D341Med (cell line): Measurements from ENCODE around the gene GAK.

ENCODE experiments used
- DNase-seq: peaks from one replicate; pipeline ENCODE4 v3.0.0; 2012; ENCODE audit warnings: low spot score

The GAK gene

DNA sequence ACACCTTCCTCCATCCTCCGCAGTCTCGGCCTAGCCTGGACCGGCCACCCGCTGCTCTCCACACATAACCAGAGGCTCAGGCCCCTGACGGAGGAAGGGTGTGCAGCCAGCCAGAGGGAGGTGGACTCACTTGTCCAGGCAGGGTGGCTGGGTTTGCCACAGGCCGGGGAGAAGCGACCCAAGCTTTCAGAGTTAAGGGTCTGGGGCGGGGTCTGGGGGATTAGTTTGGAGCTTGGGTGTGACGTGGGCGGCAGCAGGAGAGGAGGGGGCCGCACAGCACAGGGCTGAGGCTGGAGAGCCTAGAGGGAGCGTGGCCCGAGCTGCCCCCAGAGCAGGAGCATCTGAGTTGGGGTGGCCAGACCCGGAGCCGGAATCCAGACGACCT is 83.8 kb downstream of the GAK start:
- no peak for DNase-seq

DNA sequence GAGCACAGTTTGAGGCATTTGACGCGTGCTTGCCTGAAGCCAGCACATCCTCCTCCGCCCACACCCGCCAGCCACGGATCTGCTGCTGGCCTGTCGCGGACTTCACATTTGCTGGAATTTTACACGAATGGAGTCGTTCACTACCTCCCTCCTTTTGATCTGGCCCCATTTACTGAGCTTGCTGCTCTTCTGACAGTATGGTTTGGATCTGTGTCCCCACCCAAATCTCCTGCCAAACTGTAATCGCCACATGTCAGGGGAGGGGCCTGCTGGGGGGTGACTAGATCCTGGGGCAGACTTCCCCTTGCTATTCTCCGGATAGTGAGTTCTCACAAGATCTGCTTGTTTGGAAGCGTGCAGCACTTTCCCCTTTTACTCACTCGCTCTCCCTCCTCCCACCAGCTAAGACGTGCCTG is 86.3 kb downstream of the GAK start:
- no peak for DNase-seq

DNA sequence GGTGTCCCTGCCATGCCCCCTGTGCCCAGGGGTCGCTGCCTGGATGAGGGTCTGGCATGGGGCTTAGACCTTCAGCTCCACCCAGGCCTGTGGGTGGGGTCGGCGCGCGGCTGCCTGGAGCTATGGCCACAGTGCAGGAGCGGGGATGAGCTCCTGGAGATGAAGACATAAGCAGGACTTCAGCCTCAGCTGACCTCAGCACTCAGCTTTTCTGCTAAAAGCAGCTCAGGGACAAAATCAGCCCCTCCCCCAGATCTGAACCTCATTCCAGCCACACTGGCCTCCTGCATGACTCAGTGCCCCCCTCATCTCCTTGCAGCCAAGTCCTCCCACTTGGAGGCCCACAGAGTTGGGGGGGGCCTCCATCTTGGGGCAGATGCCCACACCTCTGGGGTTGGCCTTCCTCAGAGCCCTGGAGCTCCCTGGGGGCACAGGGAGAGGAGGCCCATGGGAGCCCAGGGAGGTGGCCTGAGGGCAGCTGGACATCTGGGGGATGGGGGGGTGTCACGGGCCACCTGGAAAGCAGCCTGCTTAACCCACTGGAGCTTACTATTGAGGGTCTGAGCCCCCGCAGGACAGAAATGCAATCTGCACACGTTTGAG is 86.8 kb downstream of the GAK start:
- no peak for DNase-seq

DNA sequence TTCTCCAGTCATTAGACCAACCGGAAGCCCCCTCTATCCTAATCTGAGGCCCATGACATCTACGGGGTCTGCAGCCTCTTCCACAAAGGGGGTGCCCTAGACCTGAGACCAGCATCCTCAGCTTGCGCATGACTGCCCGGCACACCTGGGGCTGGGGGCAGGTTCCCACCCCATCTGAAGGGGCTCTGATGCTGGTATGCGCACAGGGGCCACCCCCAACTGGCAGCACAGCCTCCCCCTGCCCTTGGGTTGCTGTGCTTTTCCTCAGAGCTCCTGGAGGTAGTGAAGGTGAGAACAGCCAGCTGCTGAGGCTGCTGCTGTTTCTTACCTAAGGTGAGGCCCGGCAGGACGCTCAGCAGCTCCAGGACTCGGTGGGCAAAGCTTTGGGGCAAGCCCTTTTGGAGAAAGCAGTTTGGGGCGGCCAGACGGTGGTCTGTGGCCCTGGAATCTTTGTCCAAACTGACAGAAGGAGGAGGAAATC is 87.3 kb downstream of the GAK start:
- no peak for DNase-seq

DNA sequence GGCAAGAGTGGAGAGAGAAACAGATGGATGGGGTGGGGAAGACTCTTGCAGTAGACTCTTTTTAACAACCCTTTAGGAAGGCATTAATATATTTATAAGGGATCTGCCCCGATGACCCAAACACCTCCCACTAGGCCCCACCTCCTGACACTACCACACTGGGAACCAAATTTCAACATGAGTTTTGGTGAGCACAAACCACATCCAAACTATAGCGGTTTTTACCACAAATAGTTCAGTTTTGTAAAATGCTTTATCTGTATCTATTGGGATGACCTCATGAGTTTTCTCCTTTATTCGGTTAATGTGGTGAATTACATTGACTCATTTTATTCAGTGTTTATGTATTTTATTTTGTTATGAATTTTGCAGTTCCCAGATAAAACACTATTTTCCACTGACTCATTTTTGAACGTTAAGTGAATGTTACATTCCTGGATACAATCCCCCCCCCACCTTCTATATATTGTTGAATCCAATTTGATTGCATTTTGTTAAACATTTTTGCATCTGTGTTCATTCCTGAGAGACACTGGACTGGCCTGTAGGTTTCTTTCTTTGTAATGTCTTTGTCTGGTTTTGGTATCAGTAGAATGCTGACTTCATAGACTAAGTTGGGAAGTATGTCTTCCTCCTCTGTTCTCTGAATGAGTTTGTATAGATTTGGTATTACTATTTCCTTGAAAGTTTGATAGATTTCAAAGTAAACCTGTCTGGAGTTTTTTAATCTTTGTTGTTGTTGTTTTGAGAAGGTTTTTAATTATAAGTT is 92.3 kb downstream of the GAK start:
- DNase-seq: no peak

DNA sequence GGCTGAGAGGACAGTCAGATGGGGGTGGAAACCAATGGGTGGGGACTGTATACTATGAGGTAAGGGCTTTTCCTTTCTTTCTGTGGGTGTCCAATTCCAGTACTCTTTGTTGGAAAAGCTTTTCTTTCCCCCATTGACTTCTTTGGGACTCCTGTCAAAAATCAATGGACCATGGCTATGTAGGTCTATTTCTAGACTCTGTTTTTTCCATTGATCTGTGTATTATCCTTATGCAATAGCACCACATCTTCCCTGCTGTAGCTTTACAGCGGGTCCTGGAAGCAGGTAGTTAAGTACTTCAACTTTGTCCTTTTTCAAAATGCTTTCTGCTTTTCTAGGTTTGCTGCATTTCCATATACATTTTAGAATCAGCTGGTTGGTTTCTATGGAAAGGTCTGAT is 94.3 kb downstream of the GAK start:
- no peak for DNase-seq

DNA sequence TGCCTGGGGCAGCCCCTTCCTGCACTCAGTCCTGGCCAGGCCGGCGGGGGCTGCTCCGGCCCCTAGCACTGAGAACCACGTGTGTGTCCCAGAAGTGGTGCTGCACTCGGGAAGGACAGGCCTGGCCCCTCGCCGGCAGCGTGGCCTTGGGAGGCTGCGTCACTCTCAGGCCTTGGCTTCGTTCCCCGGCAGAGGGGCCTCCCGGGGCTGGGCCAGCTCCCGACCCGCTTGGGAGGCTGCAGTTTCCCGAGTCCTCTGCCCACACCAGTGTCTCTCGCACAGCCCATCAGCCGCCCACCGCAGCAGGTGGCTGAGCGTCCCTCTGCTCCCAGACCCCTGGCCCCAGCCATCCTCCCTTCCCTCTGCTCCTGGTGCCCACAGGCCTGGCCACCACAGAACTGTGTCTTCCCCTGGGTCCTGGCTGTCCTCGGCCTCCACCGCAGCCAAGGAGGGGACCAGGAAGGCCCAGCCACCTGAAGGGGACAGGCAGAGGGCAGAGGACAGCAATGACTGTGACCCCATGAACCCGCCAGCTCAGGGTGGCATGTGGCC is 95.3 kb downstream of the GAK start:
- no peak for DNase-seq

DNA sequence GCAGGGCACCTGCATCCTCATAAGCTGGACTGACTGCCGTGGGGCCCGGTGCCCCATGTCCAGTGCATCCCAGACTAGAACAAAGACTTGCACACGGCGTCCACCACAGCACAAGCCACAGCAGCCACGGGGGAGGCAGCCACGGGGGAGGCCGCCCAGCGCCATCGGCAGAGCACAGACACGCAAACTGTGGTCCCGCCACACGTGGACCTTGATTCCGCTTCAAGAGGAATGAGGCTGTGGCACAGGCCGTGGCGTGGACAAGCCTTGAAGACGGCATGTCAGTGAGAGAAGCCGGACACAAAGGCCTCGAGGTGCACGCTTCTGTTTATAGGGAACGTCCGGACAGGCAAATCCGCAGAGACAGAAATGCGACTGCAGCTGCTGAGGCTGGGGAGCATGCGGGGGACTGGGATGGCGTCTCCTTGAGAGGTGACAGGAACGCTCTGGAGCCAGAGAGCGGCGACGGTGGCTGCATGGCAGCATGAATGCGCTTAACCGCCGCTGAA is 96.1 kb downstream of the GAK start:
- DNase-seq: no peak

DNA sequence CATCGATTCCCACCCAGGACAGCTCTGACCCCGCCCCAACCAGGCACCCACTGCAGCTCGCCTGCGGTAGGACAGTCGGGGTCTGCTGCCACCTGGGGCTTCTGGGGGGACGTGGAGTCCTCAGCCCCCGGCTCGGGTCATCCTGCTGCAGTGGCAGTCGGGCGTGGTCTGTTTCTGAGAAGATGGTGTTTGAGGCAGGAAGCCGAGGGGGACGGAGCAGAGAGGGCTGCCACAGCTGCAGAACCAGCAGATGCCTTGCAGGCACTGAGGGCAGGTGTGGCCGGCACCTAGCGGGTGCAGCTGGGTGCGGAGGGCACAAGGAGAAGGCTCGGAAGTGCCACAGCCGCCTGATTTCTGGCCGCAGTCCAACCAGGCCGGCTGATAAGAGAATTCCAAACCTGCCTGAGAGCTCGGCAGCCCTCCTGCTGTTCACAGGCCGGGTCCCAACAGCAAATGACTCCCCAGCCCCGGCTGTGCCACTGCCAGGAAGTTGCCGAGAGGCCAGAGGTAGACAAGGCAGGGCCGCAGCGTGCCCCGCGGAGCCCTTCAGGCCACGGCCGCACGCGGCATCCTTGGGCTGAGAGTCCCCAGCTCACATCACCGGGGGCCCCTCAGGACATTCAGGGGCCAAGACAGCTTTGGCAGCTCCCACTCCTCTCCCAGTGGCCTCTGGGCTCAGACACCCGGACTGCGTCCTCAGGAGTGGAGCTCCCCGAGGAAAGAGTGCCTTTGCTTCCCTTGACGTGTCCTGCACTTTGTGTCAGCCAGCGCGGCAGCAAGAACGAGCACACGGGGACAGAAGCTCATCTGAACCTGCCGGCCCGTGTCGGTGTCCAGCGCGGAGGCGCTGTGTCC is 96.7 kb downstream of the GAK start:
- DNase-seq: no peak

DNA sequence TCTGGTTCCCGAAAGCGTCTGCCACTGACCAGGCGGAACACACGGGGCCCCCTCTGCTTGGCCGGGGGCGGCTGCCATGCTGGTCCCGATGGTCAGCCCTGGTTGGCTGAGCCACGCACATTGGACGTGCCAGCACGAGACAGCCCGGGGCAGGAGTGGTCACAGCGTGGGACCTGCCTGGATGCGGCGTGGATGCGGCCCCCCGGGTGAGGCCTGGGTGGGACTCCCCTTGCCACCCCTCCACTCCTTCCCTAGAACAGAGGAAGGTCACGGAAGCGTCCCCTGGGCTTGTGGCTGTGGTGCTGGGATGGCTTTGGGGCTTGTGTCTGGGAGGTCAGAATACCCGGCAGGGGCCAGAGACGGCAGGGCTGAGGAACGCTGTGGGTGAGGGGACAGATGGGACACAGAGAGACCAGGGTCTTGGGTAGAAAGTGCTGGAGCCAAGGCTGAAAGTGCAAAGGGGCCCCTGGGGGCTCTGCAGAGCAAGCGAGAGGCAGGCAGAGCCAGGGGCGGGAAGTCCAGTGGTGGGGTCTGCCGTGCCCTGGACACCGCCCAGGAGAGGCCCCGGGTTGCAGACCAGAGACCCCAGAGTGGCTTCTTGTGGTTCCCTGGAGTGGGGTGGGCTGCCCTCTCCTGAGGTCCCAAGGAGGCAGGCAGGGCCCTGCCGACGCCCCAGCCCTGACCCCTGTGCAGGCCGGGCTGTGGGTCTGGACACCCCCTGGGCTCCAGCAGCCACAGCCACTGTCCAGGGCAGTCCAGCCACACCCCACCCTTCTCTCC is 97.6 kb downstream of the GAK start:
- no peak for DNase-seq

DNA sequence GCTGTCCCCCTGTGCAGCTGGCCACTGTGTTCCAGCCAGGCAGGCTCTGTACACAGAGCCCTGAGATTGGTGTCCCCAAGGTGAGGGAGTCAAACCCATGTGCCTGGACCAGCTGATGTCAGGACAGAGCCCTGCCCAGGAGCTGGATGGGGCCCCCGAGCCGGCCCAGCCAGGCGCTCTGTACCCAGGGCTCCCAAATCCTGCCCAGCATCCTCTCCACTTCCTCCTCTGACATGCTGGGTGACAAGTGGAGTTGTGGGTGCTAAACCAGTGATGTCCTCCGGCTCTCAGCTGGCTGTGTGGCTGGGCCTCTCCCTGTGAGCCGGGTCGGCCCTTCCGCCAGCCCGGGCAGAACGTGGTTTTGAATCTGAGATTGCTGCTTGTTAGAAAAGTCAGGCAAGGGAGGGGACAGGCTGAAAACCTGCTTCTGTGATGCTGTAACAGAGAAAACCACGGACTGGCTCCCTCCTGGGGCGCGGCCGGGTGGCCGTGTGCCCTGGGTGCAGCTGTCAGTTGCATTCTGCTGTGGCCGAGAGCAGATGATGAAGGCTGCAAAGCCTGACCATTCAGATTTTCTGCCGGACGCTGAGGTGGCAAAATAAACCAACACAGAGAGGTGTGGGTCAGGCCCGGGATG is 98.3 kb downstream of the GAK start:
- no peak for DNase-seq

DNA sequence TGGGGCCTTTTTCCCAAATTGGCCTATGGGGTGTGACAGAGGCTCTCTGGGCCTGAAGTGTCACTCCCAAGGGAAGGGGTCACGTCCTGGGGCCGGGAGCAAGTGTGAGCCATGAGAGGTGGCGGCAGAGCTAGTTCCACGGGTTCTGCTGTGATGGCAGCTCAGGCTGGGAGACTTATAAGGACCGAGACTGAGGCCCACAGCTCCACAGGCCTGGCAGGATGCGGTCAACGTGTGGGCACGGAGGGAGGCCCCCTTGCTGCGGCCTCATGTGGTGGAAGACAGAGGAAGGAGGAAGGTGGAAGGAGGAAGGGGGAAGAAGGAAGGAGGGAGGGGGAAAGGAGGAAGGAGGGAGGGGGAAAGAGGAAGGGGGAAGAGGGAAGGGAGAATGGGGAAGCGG is 99.0 kb downstream of the GAK start:
- DNase-seq: no peak

DNA sequence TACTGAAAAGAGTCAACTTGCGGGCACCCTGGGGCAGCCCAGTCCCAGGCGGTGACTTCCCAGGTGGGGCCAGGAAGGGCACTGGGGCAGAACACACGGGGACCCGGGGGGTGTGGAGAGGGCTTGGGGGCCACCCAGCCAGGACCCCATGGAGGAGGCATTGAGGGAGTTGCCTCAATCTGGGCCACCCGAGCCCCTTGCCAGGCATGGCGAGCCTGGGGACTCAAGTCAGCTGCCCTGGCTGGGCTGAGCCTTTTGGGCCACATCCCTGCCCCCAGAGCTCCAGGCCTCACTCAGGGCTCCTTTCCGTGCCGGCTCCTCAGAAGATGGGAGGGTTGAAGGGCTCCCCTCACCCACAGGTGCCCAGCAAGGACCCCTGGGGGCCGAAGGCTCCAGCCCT is 99.6 kb downstream of the GAK start:
- DNase-seq: no peak

DNA sequence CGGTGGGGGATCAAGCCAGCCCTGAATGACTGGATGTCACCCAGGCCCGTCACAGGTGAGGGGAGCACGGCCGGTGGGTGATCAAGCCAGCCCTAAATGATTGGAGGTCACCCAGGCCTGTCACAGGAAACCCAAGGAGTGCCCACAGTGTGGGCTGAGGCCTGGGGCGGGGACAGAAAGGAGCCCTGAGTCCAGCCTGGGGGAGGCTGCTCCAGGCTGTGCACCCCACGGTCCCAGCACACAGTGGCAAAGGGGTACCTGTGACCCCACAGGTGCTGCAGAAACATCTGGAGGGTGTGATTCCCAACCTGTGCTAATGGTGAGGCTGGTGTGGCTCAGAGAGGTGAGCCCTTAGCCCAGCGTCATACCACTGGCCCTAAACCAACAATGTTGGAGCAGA is 100.0 kb downstream of the GAK start:
- DNase-seq: no peak

DNA sequence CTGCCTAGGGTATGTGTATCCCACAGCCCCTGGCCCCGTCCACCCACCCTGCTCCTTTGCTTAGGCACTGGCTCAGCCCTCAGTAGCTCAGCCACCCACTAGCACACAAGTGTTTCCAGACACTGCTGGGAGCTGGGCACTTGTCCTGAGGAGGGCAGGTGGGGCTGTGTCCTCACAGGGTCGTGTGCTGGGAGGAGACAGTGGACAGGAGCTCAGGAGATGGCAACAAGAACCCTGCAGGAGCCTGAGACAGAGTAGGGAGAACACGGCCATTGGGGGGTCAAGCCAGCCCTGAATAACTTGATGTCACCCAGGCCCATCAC is 100.7 kb downstream of the GAK start:
- DNase-seq: no peak

DNA sequence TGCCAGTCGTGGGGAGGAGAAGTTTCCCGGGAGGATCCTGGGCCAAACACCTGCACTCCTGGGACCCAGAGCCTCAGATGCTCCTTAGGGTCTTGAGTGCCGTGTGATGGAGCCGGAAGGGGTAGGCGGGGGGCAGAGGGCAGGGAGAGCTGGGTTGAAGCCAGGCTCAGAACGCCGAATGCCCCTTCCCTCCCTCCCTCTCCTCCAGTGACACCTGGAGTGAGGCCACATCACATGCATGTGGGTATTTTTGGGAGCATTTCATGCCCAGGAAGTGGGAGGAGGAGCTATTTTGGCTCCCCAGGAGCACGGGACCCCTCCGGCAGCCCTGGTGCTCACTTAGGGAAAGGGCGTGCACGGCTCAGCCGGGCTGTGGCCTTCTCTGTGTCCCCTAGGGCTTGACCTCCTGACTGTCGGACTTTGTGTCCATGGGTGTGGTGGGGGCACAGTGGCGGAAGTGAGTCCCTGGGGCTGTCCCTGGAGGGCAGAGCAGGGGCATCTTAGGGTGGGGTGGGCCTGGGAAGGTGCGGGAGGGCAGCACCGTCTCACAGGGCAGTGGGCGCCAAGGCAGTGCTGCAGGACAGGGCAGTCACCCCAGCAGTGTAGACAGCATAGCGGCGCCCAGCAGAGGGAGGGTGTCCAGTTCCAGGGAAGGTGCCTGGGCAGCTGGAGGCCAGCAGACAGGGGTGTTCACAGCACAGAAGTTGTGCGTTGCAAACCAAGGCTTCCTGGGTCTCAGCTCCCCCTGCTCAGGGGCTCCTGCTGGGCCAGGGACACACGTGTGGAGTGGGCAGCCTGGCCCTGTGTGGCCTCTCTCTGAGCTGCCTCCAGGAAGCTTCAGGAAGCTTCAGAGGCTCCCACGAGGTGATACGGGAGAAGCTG is 101.3 kb downstream of the GAK start:
- no peak for DNase-seq

DNA sequence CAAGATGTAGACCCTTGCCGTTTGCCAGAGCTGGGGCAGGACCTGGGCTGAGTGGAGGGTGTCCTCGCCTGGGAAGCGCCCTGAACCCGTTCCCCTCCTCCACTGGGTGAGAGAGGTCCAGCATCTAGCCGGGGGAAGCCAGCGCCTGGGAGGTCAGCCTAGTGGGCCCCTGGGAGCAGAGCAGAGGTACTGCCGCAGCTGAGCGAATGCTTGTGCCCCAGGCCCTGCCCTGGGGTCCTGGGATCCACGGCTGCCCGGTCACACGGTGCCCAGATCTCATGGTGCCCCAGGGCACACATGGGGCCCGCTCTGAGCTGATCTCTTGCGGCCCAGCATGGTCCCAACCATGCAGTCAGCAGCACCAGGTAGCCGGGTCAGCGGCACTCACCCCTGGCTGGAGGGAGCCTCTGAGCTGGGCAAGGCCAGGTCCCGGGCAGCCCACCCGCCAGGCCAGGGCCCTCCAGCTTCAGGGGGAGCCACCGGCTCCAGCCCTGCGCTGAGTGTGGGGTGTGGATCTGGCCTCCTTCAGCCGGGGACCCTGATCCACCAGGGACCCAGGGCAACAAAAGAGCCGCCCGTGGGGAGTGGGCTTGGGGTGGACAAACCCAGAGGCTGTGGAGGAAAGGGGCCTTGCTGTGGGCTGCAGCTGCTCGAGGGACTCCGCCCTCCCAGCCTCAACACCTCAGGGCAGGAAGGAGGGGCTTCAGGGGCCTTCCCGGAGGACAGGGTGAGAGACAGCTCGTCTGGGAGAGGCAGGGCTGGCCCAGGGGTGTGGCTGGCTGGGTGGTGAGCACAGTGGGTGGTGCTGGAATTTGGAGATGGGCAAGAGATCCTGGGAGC is 102.1 kb downstream of the GAK start:
- no peak for DNase-seq

DNA sequence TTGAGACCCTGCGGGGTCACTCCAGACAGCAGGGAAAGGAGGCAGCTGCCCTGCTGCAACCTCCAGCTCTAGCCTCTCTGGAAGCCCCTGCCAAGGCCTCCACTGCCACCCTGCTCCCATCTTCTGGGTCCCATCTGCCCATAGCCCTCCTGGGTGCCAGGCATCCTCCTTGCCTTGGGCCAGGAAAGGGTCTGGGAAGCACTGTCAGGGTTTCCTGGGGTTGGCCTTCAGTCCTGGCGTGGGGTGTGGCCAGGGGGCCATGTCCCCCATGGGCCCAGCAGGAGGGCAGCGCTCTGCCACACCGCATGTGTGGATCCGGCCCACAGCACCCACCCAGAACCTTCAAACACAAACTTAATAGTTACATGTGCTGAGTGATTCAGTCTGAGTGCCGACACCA is 102.8 kb downstream of the GAK start:
- no peak for DNase-seq

DNA sequence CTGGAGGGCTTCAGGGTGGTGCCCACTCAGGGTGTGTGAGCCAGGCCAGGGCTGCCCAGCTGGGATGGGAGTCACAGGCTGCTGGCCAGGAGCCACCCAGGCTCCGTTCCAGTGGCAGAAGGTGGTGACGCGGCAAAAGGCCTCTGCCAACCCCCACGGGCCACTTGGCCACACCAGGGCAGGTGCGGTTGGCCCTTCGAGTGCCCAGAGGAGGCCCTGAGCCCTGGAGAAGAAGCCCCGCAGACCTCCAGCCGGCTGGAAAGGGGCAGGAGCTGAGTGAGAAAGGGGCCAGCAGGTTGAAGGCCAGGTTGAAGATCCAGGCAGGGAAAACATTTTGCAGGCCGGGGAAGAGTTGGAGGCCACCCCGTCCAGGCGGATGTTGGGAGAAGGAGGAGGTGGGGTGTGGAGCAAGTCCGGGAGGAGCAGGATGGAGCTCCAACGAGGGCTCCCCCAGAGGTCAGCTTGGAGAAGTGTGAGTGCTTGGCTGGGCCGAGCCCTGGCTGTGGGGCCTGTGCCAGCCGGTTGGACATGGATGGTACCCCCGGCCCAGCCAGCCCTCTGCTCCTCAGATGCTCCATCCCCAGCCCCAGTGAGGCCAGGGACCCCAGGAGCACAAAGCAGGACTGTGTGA is 103.4 kb downstream of the GAK start:
- no peak for DNase-seq
